Heart left ventricle (tissue), 16 donors: ENCODE data around the gene ADGRB3. TPM values are rescaled to one million over a fixed set of nuclear protein-coding genes. Genes with fewer than 3 reads are reported as not detected.
A peak's percentile ranks its signal among the peaks of the same experiment; 100 is the strongest.

Experiments used
- ATAC-seq, 4 donors: fragments of 200-7000 bp; cut with Tn5 transposase; one replicate each; pipeline ENCODE4 v1.9.1; 2020 to 2022; ENCODE audit warnings: moderate library complexity in 4 of 4, mild to moderate bottlenecking in 3 of 4, moderate number of reproducible peaks in 1 of 4
- DNase-seq, 5 donors: peaks; one replicate each; pipeline ENCODE4 v3.0.0-alpha.2; 2020
- H3K27ac ChIP-seq, 12 donors: fragments of 200-600 bp; sonication (generic) in 4 of 12; one replicate each; pipeline versions ENCODE4 v1.5.0 to v1.8.0; 2016 to 2022; ENCODE audit warnings: mild to moderate bottlenecking in 2 of 12
- H3K27me3 ChIP-seq, 9 donors: fragments of 200-600 bp; sonication (generic) in 2 of 9; one replicate each; pipeline versions ENCODE4 v1.5.1 to v1.8.0; 2016 to 2022; ENCODE audit warnings: mild to moderate bottlenecking in 3 of 9
- H3K36me3 ChIP-seq, 9 donors: fragments of 200-600 bp; sonication (generic) in 2 of 9; one replicate each; pipeline versions ENCODE4 v1.5.0 to v1.8.0; 2018 to 2022; ENCODE audit warnings: mild to moderate bottlenecking in 2 of 9
- H3K4me1 ChIP-seq, 12 donors: fragments of 200-600 bp; sonication (generic) in 4 of 12; one replicate each; pipeline versions ENCODE4 v1.5.0 to v1.8.0; 2016 to 2022; ENCODE audit warnings: mild to moderate bottlenecking in 3 of 12
- H3K4me3 ChIP-seq, 12 donors: fragments of 200-600 bp; sonication (generic) in 4 of 12; one replicate each; pipeline versions ENCODE4 v1.5.0 to v1.8.0; 2017 to 2022; ENCODE audit warnings: mild to moderate bottlenecking in 9 of 12, moderate library complexity in 4 of 12
- H3K9me3 ChIP-seq, 12 donors: fragments of 200-600 bp; sonication (generic) in 4 of 12; one replicate each; pipeline versions ENCODE4 v1.5.0 to v1.8.0; 2016 to 2022; ENCODE audit warnings: mild to moderate bottlenecking in 1 of 12
- CTCF ChIP-seq, 12 donors: fragments of 200-600 bp; sonication (generic) in 4 of 12; IDR thresholded peaks; one replicate each; pipeline versions ENCODE4 v1.5.0 to v1.8.0; 2018 to 2022; ENCODE audit warnings: antibody characterized with exemption in 12 of 12, mild to moderate bottlenecking in 5 of 12
- POLR2A ChIP-seq, 2 donors: fragments of 450-650 bp; IDR thresholded peaks; one replicate each; pipeline ENCODE4 v1.6.1; 2017; ENCODE audit warnings: antibody characterized with exemption in 2 of 2, mild to moderate bottlenecking in 2 of 2, moderate library complexity in 2 of 2
- WGBS, 4 donors: extraction: QIAGEN DNeasy Blood & Tissue Kit in 2 of 4; methylation state at CpG; one replicate each; pipeline versions ENCODE4 v1.1.5 to v1.1.7; 2013 to 2018; 5-methylcytosine and 5-hydroxymethylcytosine counted together
- intact Hi-C, 10 donors: fragments of 100-400 bp; cut with DNase I; formaldehyde crosslinking; loops; one replicate each; pipeline versions ENCODE4 v1.11.1 to v1.14.2; 2022
- polyA plus RNA-seq, 2 donors: library from polyadenylated mRNA; stranded (reverse); fragments of 200-250 nt; gene quantifications; one replicate each; pipeline ENCODE4 v1.2.3, GENCODE V29; 2013
- total RNA-seq, 9 donors: library from RNA; depleted of rRNA in 2 of 9; stranded (reverse); fragments of >200 nt in 2 of 9; fragmentation: NEBNext Ultra II Directional in 3 of 9; extraction: Animal tissue kit (Norgen Biotek cat#: 25700) in 3 of 9; gene quantifications; one replicate each; pipeline versions ENCODE4 v1.1.0 to v1.2.4, GENCODE V29; 2016 to 2023
- donor health status: ischemic (EF 13 %, LVEDD 7.1; RV severe dilation, severe dysfunction).
- donor health status: healthy with polysubstance abuse.
- donor health status: DM: no; HTN: yes; CAD: no.
- donor health status: DM: no; HTN: no; CAD: no.
- donor health status: ischemic (EF 25% LVEDD 6.9; RV normal size, moderate dysfunction).
- donor health status: ischemic (EF 25% LVEDD 5.7; RV mildly dilated, moderate dysfunction).
- donor health status: healthy.
- donor health status: DM: yes; HTN: yes; CAD: no.
- donor health status: ischemic (EF 35%, LVEDD 5.7; RV mildly dilated, moderate dysfunction).
- donor health status: nonischemic (EF 11% LVEDD 7.7; RV severe dilation, severe dysfunction).
- donor health status: DM: yes; HTN: yes; CAD: no.
- donor health status: PGD.
- donor health status: ischemic (EF 29% LVEDD 5.4; RV normal size, mild dysfunction).
- donor health status: nonischemic (EF 23%, LVEDD 6.1; RV moderate dilation, normal function).

Gene ADGRB3
- total and polyA plus RNA-seq, 11 donors = 0.51 to 2.5 (median 1.1) TPM

GRCh38 chr6:68636666-68637065 lies 1.6 kb downstream of the ADGRB3 start:
- no peak for DNase-seq
- no peak for ATAC-seq
- Histone ChIP-seq H3K4me1 (peaks cover 0 to 21% (median 4%) of the 10 kb centered on the region in 12 donors), H3K27ac (peak overlapping the region in 6 of 12 donors; percentile 30 to 82 (median 68)), H3K36me3 (no peaks in the 10 kb centered on the region), H3K4me3 (peak overlapping the region in 9 of 12 donors; percentile 66 to 77 (median 70)), H3K27me3 (peaks cover 0 to 22% (median 17%) of the 10 kb centered on the region in 9 donors), H3K9me3 (no peaks in the 10 kb centered on the region)
- 44 to 49% (median 47%) methylated on average over 5 of the region's 5 CpGs for WGBS, 4 donors
- intact Hi-C loops = loop anchor here in 9 of 10 donors (2.0 to 10.0 kb wide), 7 partner anchors 126 to 1478 kb away; no protein-coding TSS in a partner anchor
- TF ChIP-seq POLR2A (IDR thresholded peaks at IDR 0.05) (no peak), CTCF (IDR thresholded peaks at IDR 0.05) (no peak)

- ATAC-seq = no peak
- Histone ChIP-seq H3K4me3 (peak overlapping the region in 9 of 12 donors; percentile 66 to 77 (median 70)), H3K27ac (no peak overlapping the region), H3K9me3 (no peaks in the 10 kb centered on the region), H3K4me1 (peaks cover 0 to 21% (median 4%) of the 10 kb centered on the region in 12 donors), H3K27me3 (peaks cover 0 to 22% (median 17%) of the 10 kb centered on the region in 9 donors), H3K36me3 (no peaks in the 10 kb centered on the region)
- intact Hi-C loops = loop anchor here in 9 of 10 donors (2.0 to 10.0 kb wide), 7 partner anchors 125 to 1478 kb away; no protein-coding TSS in a partner anchor
- 53 to 76% (median 56%) methylated on average over 2 of the region's 2 CpGs for WGBS, 4 donors
- DNase-seq = no peak
- TF ChIP-seq CTCF (IDR thresholded peaks at IDR 0.05) = no peak
- no peak for TF ChIP-seq POLR2A (IDR thresholded peaks at IDR 0.05)
These were observed 2.0 kb downstream of the ADGRB3 start for GRCh38 chr6:68637071-68637470.

- TF ChIP-seq CTCF (IDR thresholded peaks at IDR 0.05) (no peak), POLR2A (IDR thresholded peaks at IDR 0.05) (no peak)
- intact Hi-C loops = loop anchor here (1.0 to 10.0 kb wide), 8 partner anchors 125 to 1477 kb away; no protein-coding TSS in a partner anchor
- H3K4me3 ChIP-seq = peak overlapping the region in 2 of 12 donors; percentile 70 to 75
These were observed 2.7 kb downstream of the ADGRB3 start for GRCh38 chr6:68637782-68638181.

GRCh38 chr6:68638230-68638900 lies 3.3 kb downstream of the ADGRB3 start:
- WGBS, 4 donors = 26% methylated on average over 11 of the region's 11 CpGs
- TF ChIP-seq CTCF (IDR thresholded peaks at IDR 0.05) (peak; percentile 60 to 86 (median 80)), POLR2A (IDR thresholded peaks at IDR 0.05) (no peak)
- H3K4me1 ChIP-seq = peaks cover 0 to 21% (median 4%) of the 10 kb centered on the region in 12 donors
- ATAC-seq (no peak), DNase-seq (peak in 2 of 5 donors; percentile 18 to 44)
- peak overlapping the region in 2 of 12 donors; percentile 70 to 75 for H3K4me3 ChIP-seq
- no peak overlapping the region for H3K27ac ChIP-seq
- H3K36me3 ChIP-seq = no peaks in the 10 kb centered on the region
- no peaks in the 10 kb centered on the region for H3K9me3 ChIP-seq
- intact Hi-C loops = loop anchor here in 9 of 10 donors (1.0 to 10.0 kb wide), 8 partner anchors 124 to 1476 kb away; no protein-coding TSS in a partner anchor
- peaks cover 0 to 21% (median 17%) of the 10 kb centered on the region in 9 donors for H3K27me3 ChIP-seq

More at GRCh38 chr6:68637782-68638181, 2.7 kb downstream of the ADGRB3 start:
- DNase-seq (no peak), ATAC-seq (no peak)
- no peaks in the 10 kb centered on the region for H3K9me3 ChIP-seq
- no peak overlapping the region for H3K27ac ChIP-seq
- 0 to 2% (median 1%) methylated on average over 1 of the region's 1 CpG for WGBS, 4 donors
- no peaks in the 10 kb centered on the region for H3K36me3 ChIP-seq
- peaks cover 0 to 21% (median 4%) of the 10 kb centered on the region in 12 donors for H3K4me1 ChIP-seq
- H3K27me3 ChIP-seq = peaks cover 0 to 21% (median 17%) of the 10 kb centered on the region in 9 donors
